ENCODE measurements around the gene HNRNPAB. TPM values are rescaled to one million over a fixed set of nuclear protein-coding genes. Genes with fewer than 3 reads are reported as not detected.
"Not testable (repeated sequence)": the region's sequence is repeated elsewhere in the genome, so short reads cannot be mapped to it uniquely, and the experiment has no call there.

Gene HNRNPAB
- total and polyA plus RNA-seq, 9 of the 15 experiments (the other 6 are each of a cell fraction or from before 2014, with no cell fraction given): 34.6 to 425 (median 236) TPM

DNA sequence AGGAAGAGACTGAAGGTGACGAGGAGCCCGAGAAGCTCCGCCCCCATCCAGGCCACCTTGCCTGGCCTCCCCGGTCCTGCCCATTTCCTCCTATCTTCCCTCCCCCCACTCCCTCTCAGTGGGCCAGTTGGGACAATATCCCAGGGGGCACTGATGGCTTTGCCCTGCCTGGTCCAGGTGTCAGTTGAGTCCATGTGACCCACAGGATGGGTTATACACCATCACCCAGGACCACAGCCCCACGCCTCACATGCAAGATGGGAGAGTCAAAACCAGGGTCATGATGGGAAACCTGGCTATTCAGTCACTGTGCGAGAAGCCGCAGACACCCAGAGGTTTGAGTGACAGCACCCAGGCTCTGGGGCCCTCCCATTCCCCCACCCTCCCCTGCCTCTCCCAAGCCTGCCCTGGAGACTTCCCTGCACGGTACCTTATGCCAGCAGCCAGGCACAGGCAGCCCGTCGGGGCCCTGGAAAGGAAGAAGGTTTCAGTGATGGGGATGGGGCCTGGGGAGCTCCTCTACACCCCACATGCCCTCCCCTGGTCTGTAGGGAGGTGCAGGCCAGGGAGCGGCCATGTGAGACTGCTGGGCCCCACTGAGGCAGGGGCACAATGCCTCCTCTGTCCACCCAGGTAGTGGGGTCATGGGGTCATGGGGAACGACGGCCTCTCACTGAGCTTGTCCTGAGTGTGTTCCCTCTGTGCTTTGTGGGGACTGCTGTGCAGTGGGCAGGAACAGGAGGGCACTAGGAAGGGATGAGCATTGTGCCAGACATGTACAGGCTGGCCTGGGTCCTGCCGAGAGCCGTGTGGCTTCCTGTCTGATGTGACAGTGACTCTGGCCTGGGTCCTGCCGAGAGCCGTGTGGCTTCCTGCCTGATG is 34.6 kb downstream of the HNRNPAB start:
- POLR2A ChIA-PET: interaction anchor here (0.6 to 1.2 kb wide), 2 partner anchors 25 to 464 kb away, joined by 3 to 4 read pairs; no protein-coding TSS in a partner anchor
- intact Hi-C loops (cut with micrococcal nuclease) (loop anchor here (5.0 kb wide), 2 partner anchors 313 to 598 kb away; no protein-coding TSS in a partner anchor), in situ Hi-C loops (cut with MboI) (no loop called here)
- no peak for DNase-seq (ENCODE audit: extremely low read depth in 1 of 4, low spot score in 3 of 4)
- CTCF ChIA-PET (ENCODE audit: low intra/inter-chr PET ratio): no interaction called here
- ATAC-seq: no peak
- no peak overlapping the region for H2AFZ ChIP-seq (ENCODE audit: low read depth, low read length)
- peaks cover 19 to 34% of the 10 kb centered on the region in 2 experiments for H3K4me1 ChIP-seq (replicated peaks in 1 of 2; ENCODE audit: control insufficient read depth in 2 of 2, insufficient read depth in 2 of 2, low read length in 2 of 2)
- H3K9me1 ChIP-seq (ENCODE audit: control insufficient read depth, insufficient read depth, low read length): no peaks in the 10 kb centered on the region
- TF ChIP-seq NFIC (IDR thresholded peaks at IDR 0.05): no peak
- TF ChIP-seq, protein P1, sequence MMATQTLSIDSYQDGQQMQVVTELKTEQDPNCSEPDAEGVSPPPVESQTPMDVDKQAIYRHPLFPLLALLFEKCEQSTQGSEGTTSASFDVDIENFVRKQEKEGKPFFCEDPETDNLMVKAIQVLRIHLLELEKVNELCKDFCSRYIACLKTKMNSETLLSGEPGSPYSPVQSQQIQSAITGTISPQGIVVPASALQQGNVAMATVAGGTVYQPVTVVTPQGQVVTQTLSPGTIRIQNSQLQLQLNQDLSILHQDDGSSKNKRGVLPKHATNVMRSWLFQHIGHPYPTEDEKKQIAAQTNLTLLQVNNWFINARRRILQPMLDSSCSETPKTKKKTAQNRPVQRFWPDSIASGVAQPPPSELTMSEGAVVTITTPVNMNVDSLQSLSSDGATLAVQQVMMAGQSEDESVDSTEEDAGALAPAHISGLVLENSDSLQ (IDR thresholded peaks at IDR 0.05): peak; percentile 80
- no peak overlapping the region for H3K9ac ChIP-seq (ENCODE audit: insufficient read depth in 1 of 2, low read depth in 2 of 2, low read length in 2 of 2)
- H3K79me2 ChIP-seq (ENCODE audit: control insufficient read depth, insufficient read depth, low read length): no peaks in the 10 kb centered on the region
- H3K36me3 ChIP-seq (ENCODE audit: control insufficient read depth, insufficient read depth, low read length): no peaks in the 10 kb centered on the region
- H3K4me2 ChIP-seq (ENCODE audit: insufficient read depth, low read length): no peak overlapping the region
- no peak overlapping the region for H3K27ac ChIP-seq (ENCODE audit: extremely low read depth, low read depth, low read length)
- 70% methylated on average over 13 of the region's 17 CpGs for WGBS (ENCODE audit: insufficient coverage, low coverage, missing lambda C conversion rate)
- no peak overlapping the region for H3K4me3 ChIP-seq
- BruUV-seq (replicated peaks): no TSS peak
- no peaks in the 10 kb centered on the region for H3K9me3 ChIP-seq (replicated peaks; ENCODE audit: control insufficient read depth, insufficient read depth, low read depth, low read length)
- H3K27me3 ChIP-seq (ENCODE audit: control insufficient read depth in 2 of 2, insufficient read depth in 2 of 2, low read length in 2 of 2): peaks cover 0 to 18% of the 10 kb centered on the region in 2 experiments; a peak in 3 of 5 replicates
- FAIRE-seq: no peak
- H4K20me1 ChIP-seq (replicated peaks; ENCODE audit: control insufficient read depth, insufficient read depth, low read length): no peaks in the 10 kb centered on the region; the same call in 1 of the 2 replicates

DNA sequence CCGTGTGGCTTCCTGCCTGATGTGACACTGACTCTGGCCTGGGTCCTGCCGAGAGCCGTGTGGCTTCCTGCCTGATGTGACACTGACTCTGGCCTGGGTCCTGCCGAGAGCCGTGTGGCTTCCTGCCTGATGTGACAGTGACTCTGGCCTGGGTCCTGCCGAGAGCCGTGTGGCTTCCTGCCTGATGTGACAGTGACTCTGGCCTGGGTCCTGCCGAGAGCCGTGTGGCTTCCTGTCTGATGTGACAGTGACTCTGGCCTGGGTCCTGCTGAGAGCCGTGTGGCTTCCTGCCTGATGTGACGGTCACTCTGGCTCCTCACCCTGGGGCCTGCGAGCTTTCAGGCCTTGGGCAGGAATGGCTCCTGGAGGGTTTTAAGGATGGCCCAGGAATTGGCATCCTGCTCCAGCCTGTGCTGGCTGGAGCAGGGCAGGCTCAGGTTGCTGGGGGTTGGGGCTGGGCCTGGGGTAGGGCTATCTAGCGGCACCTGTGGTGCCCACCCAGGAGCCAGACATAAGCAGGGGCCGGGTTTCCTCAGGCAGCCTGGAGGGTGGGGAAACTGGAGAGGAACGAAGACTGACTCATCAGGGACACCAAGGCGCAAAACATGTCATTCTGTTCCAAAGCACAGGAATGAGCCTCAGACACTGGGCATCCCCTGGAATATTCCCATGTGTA is 35.4 kb downstream of the HNRNPAB start:
- H3K36me3 ChIP-seq (ENCODE audit: control insufficient read depth, insufficient read depth, low read length); H4K20me1 ChIP-seq (replicated peaks; ENCODE audit: control insufficient read depth, insufficient read depth, low read length); CTCF ChIA-PET (ENCODE audit: low intra/inter-chr PET ratio); BruUV-seq (replicated peaks); H2AFZ ChIP-seq (ENCODE audit: low read depth, low read length); in situ Hi-C loops (cut with MboI); H3K9ac ChIP-seq (ENCODE audit: insufficient read depth in 1 of 2, low read depth in 2 of 2, low read length in 2 of 2); H3K4me3 ChIP-seq; H3K79me2 ChIP-seq (ENCODE audit: control insufficient read depth, insufficient read depth, low read length); H3K27ac ChIP-seq (ENCODE audit: extremely low read depth, low read depth, low read length); ATAC-seq; FAIRE-seq; H3K9me3 ChIP-seq (replicated peaks; ENCODE audit: control insufficient read depth, insufficient read depth, low read depth, low read length); H3K9me1 ChIP-seq (ENCODE audit: control insufficient read depth, insufficient read depth, low read length); DNase-seq (ENCODE audit: extremely low read depth in 1 of 4, low spot score in 3 of 4); H3K4me2 ChIP-seq (ENCODE audit: insufficient read depth, low read length): not testable (repeated sequence)
- peaks cover 19 to 34% of the 10 kb centered on the region in 2 experiments for H3K4me1 ChIP-seq (replicated peaks in 1 of 2; ENCODE audit: control insufficient read depth in 2 of 2, insufficient read depth in 2 of 2, low read length in 2 of 2)
- intact Hi-C loops (cut with micrococcal nuclease): loop anchor here (5.0 kb wide), 2 partner anchors 313 to 598 kb away; no protein-coding TSS in a partner anchor
- 62% methylated on average over 4 of the region's 16 CpGs for WGBS (ENCODE audit: insufficient coverage, low coverage, missing lambda C conversion rate)
- H3K27me3 ChIP-seq (ENCODE audit: control insufficient read depth in 2 of 2, insufficient read depth in 2 of 2, low read length in 2 of 2): peaks cover 0 to 18% of the 10 kb centered on the region in 2 experiments; a peak in 3 of 5 replicates
- POLR2A ChIA-PET: interaction anchor here (0.6 kb wide), 1 partner anchor 464 kb away, joined by 3 read pairs; no protein-coding TSS in a partner anchor

Measured in K562 (cell line).